ENCODE results near the gene RNF168.
"Not testable (repeated sequence)": the region's sequence is repeated elsewhere in the genome, so short reads cannot be mapped to it uniquely, and the experiment has no call there.

- not testable (repeated sequence) for TF ChIP-seq EP300, POLR2A, CTCF (IDR thresholded peaks at IDR 0.05)
Observed at GRCh38 chr3:196421668-196422067, 81.9 kb downstream of the RNF168 start.
